ENCODE data around the gene CAMK2A. TPM values are rescaled to one million over a fixed set of nuclear protein-coding genes. Genes with fewer than 3 reads are reported as not detected.

Gene CAMK2A
- total RNA-seq, 1 experiment from 2014 or later = not detected

- H3K27me3 Mint-ChIP-seq (ENCODE audit: unreplicated experiment) = peaks cover 28% of the 10 kb centered on the region
Measured at GRCh38 chr5:150294551-150295071, 5.0 kb upstream of the CAMK2A start.

GRCh38 chr5:150293091-150293941, 3.7 kb upstream of the CAMK2A start:
- Mint-ChIP-seq H3K27me3 (ENCODE audit: unreplicated experiment) (peaks cover 41% of the 10 kb centered on the region), H3K36me3 (ENCODE audit: insufficient read depth, unreplicated experiment) (no peaks in the 10 kb centered on the region), H3K27ac (ENCODE audit: unreplicated experiment) (no peak overlapping the region), H3K9me3 (ENCODE audit: low read depth, unreplicated experiment) (no peaks in the 10 kb centered on the region), H3K4me3 (ENCODE audit: low read depth, unreplicated experiment) (no peak overlapping the region), H3K4me1 (ENCODE audit: low read depth, unreplicated experiment) (peaks cover 18% of the 10 kb centered on the region)
- CTCF ChIA-PET = no interaction called here
- DNase-seq = no peak
- intact Hi-C loops (cut with micrococcal nuclease; ENCODE audit: unreplicated experiment) = no loop called here
- no TSS peak for BruUV-seq (replicated peaks)
- TF ChIP-seq, protein P1, sequence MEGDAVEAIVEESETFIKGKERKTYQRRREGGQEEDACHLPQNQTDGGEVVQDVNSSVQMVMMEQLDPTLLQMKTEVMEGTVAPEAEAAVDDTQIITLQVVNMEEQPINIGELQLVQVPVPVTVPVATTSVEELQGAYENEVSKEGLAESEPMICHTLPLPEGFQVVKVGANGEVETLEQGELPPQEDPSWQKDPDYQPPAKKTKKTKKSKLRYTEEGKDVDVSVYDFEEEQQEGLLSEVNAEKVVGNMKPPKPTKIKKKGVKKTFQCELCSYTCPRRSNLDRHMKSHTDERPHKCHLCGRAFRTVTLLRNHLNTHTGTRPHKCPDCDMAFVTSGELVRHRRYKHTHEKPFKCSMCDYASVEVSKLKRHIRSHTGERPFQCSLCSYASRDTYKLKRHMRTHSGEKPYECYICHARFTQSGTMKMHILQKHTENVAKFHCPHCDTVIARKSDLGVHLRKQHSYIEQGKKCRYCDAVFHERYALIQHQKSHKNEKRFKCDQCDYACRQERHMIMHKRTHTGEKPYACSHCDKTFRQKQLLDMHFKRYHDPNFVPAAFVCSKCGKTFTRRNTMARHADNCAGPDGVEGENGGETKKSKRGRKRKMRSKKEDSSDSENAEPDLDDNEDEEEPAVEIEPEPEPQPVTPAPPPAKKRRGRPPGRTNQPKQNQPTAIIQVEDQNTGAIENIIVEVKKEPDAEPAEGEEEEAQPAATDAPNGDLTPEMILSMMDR (IDR thresholded peaks at IDR 0.05; ENCODE audit: unreplicated experiment) = no peak

More at GRCh38 chr5:150294551-150295071, 5.0 kb upstream of the CAMK2A start:
- no peak for DNase-seq
- TF ChIP-seq, protein P1 (IDR thresholded peaks at IDR 0.05; ENCODE audit: unreplicated experiment) = no peak
- no peak overlapping the region for H3K27ac Mint-ChIP-seq (ENCODE audit: unreplicated experiment)
- no peaks in the 10 kb centered on the region for H3K36me3 Mint-ChIP-seq (ENCODE audit: insufficient read depth, unreplicated experiment)
- no peak overlapping the region for H3K4me3 Mint-ChIP-seq (ENCODE audit: low read depth, unreplicated experiment)
- CTCF ChIA-PET = interaction anchor here (0.9 kb wide), 1 partner anchor 57 kb away, joined by 3 read pairs; no protein-coding TSS in a partner anchor
- H3K9me3 Mint-ChIP-seq (ENCODE audit: low read depth, unreplicated experiment) = no peaks in the 10 kb centered on the region
- BruUV-seq (replicated peaks) = no TSS peak
- peaks cover 21% of the 10 kb centered on the region for H3K4me1 Mint-ChIP-seq (ENCODE audit: low read depth, unreplicated experiment)
- intact Hi-C loops (cut with micrococcal nuclease; ENCODE audit: unreplicated experiment) = no loop called here

DNA sequence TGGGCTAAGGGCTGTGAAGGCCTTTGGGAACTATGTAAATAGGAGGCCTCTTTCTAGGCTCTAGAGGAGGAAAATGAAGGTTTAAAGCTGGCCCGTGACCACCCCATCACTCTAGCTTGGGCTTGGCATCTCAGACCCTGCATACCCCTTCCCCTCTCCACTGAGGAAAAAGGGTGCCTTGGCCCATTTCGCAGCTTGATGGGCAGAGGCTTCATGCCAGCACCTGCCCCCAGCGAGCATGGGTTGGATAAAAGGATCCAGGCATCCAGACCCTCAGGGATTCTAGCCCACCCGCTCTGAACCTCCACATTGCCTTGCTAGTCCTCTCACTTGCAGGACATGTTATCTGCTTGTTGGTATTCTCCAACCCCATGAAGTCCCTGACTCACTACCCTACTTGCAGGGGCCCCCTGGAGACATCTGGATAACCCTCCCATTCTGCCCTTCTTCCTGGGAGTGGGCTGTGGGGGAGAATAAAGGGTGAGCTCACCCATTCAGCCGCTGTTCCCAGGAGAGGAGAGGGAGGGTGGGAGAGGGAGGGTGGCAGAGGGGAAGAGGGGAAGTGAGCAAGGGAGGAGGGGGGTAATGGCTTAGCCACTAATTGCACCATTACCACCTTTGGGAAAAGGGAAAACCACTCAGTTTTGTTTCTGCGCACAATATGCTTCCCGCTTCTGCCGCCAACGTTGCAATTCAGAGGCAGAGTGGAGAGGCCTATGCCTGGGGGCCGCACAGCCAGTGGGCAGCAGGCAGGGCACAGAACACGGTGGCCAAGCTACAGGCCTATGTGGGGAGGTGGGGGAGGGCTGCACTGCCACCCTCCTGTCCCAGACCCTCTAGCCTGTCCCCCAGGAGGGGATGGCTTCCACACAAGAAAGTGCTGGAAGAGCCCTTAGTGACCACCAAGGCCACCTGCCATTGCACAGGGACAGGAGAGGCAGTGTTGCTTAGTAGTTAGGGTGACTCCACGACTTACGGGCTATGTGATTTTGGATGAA, 2.1 kb upstream of the CAMK2A start:
- TF ChIP-seq, protein P1 (IDR thresholded peaks at IDR 0.05; ENCODE audit: unreplicated experiment) = no peak
- BruUV-seq (replicated peaks) = no TSS peak
- H3K4me1 Mint-ChIP-seq (ENCODE audit: low read depth, unreplicated experiment) = peaks cover 18% of the 10 kb centered on the region
- no peak for DNase-seq
- intact Hi-C loops (cut with micrococcal nuclease; ENCODE audit: unreplicated experiment) = no loop called here
- H3K27me3 Mint-ChIP-seq (ENCODE audit: unreplicated experiment) = peaks cover 55% of the 10 kb centered on the region
- no peaks in the 10 kb centered on the region for H3K9me3 Mint-ChIP-seq (ENCODE audit: low read depth, unreplicated experiment)
- H3K36me3 Mint-ChIP-seq (ENCODE audit: insufficient read depth, unreplicated experiment) = no peaks in the 10 kb centered on the region
- CTCF ChIA-PET = interaction anchor here (1.1 kb wide), 1 partner anchor 7 kb away, joined by 4 read pairs; no protein-coding TSS in a partner anchor
- no peak overlapping the region for H3K4me3 Mint-ChIP-seq (ENCODE audit: low read depth, unreplicated experiment)
- H3K27ac Mint-ChIP-seq (ENCODE audit: unreplicated experiment) = no peak overlapping the region

DNA sequence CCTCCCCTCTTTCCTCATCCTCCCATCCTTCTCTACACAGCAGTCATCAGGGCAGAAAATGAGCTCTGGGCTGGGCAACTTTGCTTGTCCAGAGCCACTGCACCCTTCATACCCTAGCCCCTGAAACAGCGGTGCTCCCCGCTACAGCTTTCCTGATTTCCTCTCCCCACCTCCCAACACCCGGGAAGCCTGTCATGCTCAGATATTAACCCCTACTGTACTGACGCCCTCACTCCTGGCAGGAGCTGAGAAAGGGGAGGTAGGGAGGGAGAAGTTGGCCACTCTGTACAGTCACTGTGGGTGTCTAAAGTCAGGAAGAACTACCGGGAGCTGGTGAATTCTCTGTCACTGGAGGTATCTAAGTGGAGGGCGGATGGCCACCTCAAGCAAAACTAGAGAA, 782 bp downstream of the CAMK2A start:
- BruUV-seq (replicated peaks) = no TSS peak
- H3K4me1 Mint-ChIP-seq (ENCODE audit: low read depth, unreplicated experiment) = no peaks in the 10 kb centered on the region
- TF ChIP-seq, protein P1 (IDR thresholded peaks at IDR 0.05; ENCODE audit: unreplicated experiment) = no peak
- no peak overlapping the region for H3K4me3 Mint-ChIP-seq (ENCODE audit: low read depth, unreplicated experiment)
- CTCF ChIA-PET = interaction anchor here (0.6 to 1.2 kb wide), 3 partner anchors 11 to 1469 kb away, joined by 3 read pairs; partner anchors contain the start of gene ATOX1
- no peaks in the 10 kb centered on the region for H3K9me3 Mint-ChIP-seq (ENCODE audit: low read depth, unreplicated experiment)
- intact Hi-C loops (cut with micrococcal nuclease; ENCODE audit: unreplicated experiment) = no loop called here
- H3K27ac Mint-ChIP-seq (ENCODE audit: unreplicated experiment) = no peak overlapping the region
- H3K36me3 Mint-ChIP-seq (ENCODE audit: insufficient read depth, unreplicated experiment) = no peaks in the 10 kb centered on the region
- H3K27me3 Mint-ChIP-seq (ENCODE audit: unreplicated experiment) = peaks cover 83% of the 10 kb centered on the region
- no peak for DNase-seq
